ENCODE results near the gene STARD10. TPM values are rescaled to one million over a fixed set of nuclear protein-coding genes. Genes with fewer than 3 reads are reported as not detected.

The STARD10 gene
- total RNA-seq, 4 donors from 2014 or later, result 39.1 to 103 (median 71.1) TPM

DNA sequence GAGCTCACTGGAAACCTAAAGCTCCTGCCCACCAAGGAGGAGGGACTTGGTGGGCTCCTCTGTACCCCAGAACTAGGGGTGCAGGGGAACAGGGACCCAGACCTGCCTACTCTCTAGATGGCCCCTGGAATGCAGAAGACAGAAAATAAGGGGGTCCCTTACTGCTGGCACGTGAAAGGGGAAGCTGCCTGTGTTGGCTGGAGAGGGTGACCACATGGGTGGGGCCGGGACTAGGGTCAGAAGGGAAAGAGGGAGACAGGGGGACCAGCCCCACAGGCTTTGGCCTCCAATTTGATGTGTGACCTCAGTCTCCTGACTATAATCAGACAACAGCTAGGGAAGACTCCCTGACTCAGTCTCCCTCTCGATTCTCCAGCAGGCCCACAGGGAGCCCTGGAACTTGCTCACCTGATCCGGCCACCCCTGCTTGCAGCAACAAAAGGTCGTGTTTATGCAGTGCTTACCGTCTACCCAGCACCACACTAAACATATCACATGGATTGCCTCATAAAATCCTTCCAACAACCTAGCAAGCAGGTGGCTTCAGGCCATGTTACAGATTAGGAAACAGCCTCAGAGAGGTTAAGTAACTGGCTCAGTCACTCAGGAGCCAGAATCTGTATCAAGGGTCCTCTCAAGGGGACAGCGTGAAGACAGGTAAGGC, 51.9 kb downstream of the STARD10 start:
- peak; percentile 68 to 81 for ATAC-seq

DNA sequence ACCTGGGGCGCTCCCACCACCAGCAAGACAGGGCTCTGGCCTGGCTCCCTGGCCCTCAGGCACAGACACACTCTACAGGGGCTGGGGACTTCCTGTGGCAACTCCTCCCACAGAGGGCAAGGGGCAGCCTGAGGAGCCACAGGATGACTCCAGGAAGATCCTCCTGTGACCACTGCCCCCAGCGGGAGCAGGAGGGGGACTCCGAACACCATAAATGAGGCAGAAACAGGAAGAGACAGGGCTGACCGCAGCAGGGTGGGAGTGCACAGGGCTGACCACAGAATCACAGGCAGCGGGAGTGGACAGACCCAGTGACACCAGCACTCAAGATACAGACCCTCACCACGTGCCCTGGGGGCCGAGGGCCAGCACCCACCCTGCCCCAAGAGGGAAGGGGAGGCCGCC, 52.4 kb downstream of the STARD10 start:
- in situ Hi-C loops (cut with MboI; ENCODE audit: low sequenced_read_pairs in 4 of 4) (no loop called here), intact Hi-C loops (cut with DNase I; ENCODE audit: low total_unique reads) (no loop called here)
- DNase-seq (no peak), ATAC-seq (no peak)
- H3K36me3 ChIP-seq, result no peaks in the 10 kb centered on the region
- H3K4me3 ChIP-seq, result no peak overlapping the region
- no peaks in the 10 kb centered on the region for H3K27me3 ChIP-seq
- peaks cover 0 to 7% of the 10 kb centered on the region in 2 donors for H3K4me1 ChIP-seq
- TF ChIP-seq POLR2A (IDR thresholded peaks at IDR 0.05), result no peak
- TF ChIP-seq, protein P1, sequence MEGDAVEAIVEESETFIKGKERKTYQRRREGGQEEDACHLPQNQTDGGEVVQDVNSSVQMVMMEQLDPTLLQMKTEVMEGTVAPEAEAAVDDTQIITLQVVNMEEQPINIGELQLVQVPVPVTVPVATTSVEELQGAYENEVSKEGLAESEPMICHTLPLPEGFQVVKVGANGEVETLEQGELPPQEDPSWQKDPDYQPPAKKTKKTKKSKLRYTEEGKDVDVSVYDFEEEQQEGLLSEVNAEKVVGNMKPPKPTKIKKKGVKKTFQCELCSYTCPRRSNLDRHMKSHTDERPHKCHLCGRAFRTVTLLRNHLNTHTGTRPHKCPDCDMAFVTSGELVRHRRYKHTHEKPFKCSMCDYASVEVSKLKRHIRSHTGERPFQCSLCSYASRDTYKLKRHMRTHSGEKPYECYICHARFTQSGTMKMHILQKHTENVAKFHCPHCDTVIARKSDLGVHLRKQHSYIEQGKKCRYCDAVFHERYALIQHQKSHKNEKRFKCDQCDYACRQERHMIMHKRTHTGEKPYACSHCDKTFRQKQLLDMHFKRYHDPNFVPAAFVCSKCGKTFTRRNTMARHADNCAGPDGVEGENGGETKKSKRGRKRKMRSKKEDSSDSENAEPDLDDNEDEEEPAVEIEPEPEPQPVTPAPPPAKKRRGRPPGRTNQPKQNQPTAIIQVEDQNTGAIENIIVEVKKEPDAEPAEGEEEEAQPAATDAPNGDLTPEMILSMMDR (IDR thresholded peaks at IDR 0.05 in 4 of 5, conservative IDR thresholded peaks at IDR 0.05 in 1 of 5), result no peak
- peak overlapping the region; percentile 29 to 47 (median 36) for H3K27ac ChIP-seq
- no peaks in the 10 kb centered on the region for H3K9me3 ChIP-seq

More for the DNA sequence above, 51.9 kb downstream of the STARD10 start:
- no peak for DNase-seq
- in situ Hi-C loops (cut with MboI; ENCODE audit: low sequenced_read_pairs in 4 of 4) (no loop called here), intact Hi-C loops (cut with DNase I; ENCODE audit: low total_unique reads) (no loop called here)
- TF ChIP-seq, protein P1 (IDR thresholded peaks at IDR 0.05 in 4 of 5, conservative IDR thresholded peaks at IDR 0.05 in 1 of 5), result no peak
- no peak for TF ChIP-seq POLR2A (IDR thresholded peaks at IDR 0.05)
- Histone ChIP-seq H3K27ac (peak overlapping the region; percentile 29 to 47 (median 36)), H3K36me3 (no peaks in the 10 kb centered on the region), H3K9me3 (no peaks in the 10 kb centered on the region), H3K27me3 (no peaks in the 10 kb centered on the region), H3K4me1 (peaks cover 0 to 7% of the 10 kb centered on the region in 2 donors), H3K4me3 (no peak overlapping the region)

DNA sequence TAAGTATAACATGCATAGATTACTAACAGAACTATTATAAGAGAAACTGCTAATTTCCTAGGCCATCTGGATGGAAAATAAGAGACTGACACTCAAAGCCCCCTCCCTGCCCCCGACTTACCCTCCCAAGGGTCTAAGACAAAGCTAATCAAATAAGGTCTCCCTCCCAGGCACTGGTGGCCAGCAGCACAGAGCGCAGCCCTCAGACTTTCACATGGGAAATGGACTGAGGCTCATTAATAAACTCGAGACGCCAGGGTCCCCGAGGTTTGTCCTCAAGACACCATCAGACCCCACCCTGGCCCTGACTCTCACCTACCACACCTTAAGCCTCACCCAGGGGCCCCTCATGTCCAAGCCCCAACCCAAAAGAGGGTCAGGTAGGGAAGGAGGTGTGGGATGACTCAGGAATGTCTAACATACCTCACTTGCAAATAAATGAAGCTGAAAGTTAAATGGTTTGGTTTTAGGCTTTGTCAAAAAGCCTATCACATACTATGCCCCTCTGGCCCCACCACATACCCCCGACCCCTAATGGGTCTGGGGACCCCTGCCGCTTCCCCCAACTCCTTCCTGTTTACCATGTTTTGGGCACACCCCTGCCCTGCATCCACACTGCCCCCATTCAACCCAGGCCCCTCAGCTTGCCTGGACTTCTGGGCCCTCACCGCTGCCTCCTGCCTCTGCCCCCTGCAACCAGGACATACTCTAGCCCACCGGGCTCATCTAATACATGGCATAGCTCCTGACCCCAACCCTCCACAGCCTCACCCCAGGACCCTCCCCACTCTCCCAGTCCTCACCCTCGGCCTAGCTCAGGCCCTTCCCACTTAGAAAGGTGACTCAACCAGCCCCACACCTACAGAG, 53.1 kb downstream of the STARD10 start:
- peaks cover 0 to 7% of the 10 kb centered on the region in 2 donors for H3K4me1 ChIP-seq
- ATAC-seq (no peak), DNase-seq (no peak)
- intact Hi-C loops (cut with DNase I; ENCODE audit: low total_unique reads), result no loop called here
- no peaks in the 10 kb centered on the region for H3K9me3 ChIP-seq
- H3K27ac ChIP-seq, result peak overlapping the region in 2 of 4 donors; percentile 31 to 47
- H3K36me3 ChIP-seq, result no peaks in the 10 kb centered on the region
- no peaks in the 10 kb centered on the region for H3K27me3 ChIP-seq
- in situ Hi-C loops (cut with MboI; ENCODE audit: low sequenced_read_pairs in 4 of 4), result no loop called here
- no peak overlapping the region for H3K4me3 ChIP-seq
- no peak for TF ChIP-seq POLR2A (IDR thresholded peaks at IDR 0.05)
- TF ChIP-seq, protein P1 (IDR thresholded peaks at IDR 0.05 in 4 of 5, conservative IDR thresholded peaks at IDR 0.05 in 1 of 5), result no peak

DNA sequence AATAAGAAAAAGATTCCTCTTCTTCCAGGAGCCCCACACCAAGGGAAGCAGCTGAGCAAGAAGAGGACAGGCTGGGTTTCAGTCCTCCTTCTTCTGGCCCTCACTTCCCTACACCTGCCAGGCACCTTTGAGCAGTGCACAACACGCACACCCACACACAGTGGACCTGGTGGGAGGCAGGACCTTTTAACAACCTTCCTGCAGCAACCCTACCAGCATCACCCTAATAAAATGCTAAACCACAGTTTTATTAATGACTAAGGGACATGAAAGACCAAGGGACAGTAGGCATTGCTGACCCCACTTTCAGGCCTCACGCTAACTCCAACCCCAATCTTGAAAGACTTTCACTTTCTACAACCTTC, 53.8 kb downstream of the STARD10 start:
- peaks cover 0 to 7% of the 10 kb centered on the region in 2 donors for H3K4me1 ChIP-seq
- no peak for ATAC-seq
- H3K4me3 ChIP-seq, result no peak overlapping the region

More for the DNA sequence above, 53.8 kb downstream of the STARD10 start:
- no peak overlapping the region for H3K27ac ChIP-seq
- H3K27me3 ChIP-seq, result no peaks in the 10 kb centered on the region
- TF ChIP-seq POLR2A (IDR thresholded peaks at IDR 0.05), result no peak
- TF ChIP-seq, protein P1 (IDR thresholded peaks at IDR 0.05 in 4 of 5, conservative IDR thresholded peaks at IDR 0.05 in 1 of 5), result no peak
- intact Hi-C loops (cut with DNase I; ENCODE audit: low total_unique reads), result no loop called here
- no peaks in the 10 kb centered on the region for H3K9me3 ChIP-seq
- in situ Hi-C loops (cut with MboI; ENCODE audit: low sequenced_read_pairs in 4 of 4), result no loop called here
- no peaks in the 10 kb centered on the region for H3K36me3 ChIP-seq
- DNase-seq, result no peak

Measured in gastrocnemius medialis (tissue), 4 donors.